Skeletal muscle tissue (tissue), 4 donors: Measurements from ENCODE around the gene LMF1. TPM values are rescaled to one million over a fixed set of nuclear protein-coding genes. Genes with fewer than 3 reads are reported as not detected.
"Not testable (repeated sequence)": the region's sequence is repeated elsewhere in the genome, so short reads cannot be mapped to it uniquely, and the experiment has no call there.

Experiments
- H3K27ac ChIP-seq: one replicate; pipeline ENCODE4 v1.7.0; 2013; ENCODE audit warnings: mild to moderate bottlenecking, low read depth, low read length, inconsistent platforms
- H3K27me3 ChIP-seq, 3 donors: one replicate each; pipeline ENCODE4 v1.7.0; 2013; ENCODE audit warnings: low read length in 3 of 3; ENCODE audit not compliant: control insufficient read depth in 3 of 3, insufficient read depth in 3 of 3
- H3K36me3 ChIP-seq, 3 donors: one replicate each; pipeline ENCODE4 v1.7.0; 2013; ENCODE audit warnings: low read length in 3 of 3; ENCODE audit not compliant: control insufficient read depth in 3 of 3, insufficient read depth in 3 of 3
- H3K4me1 ChIP-seq, 3 donors: one replicate each; pipeline ENCODE4 v1.7.0; 2013; ENCODE audit warnings: low read length in 3 of 3, mild to moderate bottlenecking in 3 of 3; ENCODE audit not compliant: control insufficient read depth in 3 of 3, insufficient read depth in 3 of 3
- H3K4me3 ChIP-seq, 3 donors: one replicate each; pipeline ENCODE4 v1.7.0; 2013; ENCODE audit warnings: low read length in 3 of 3
- H3K9ac ChIP-seq, 3 donors: one replicate each; pipeline ENCODE4 v1.7.0; 2013; ENCODE audit warnings: low read length in 3 of 3, mild to moderate bottlenecking in 3 of 3, moderate library complexity in 2 of 3, low read depth in 1 of 3
- H3K9me3 ChIP-seq, 3 donors: one replicate each; pipeline ENCODE4 v1.7.0; 2013; ENCODE audit warnings: low read length in 3 of 3; ENCODE audit not compliant: control insufficient read depth in 3 of 3
- total RNA-seq: library from RNA; depleted of rRNA; stranded (reverse); fragments of >200 nt; gene quantifications from one replicate; pipeline ENCODE4 v1.2.3, GENCODE V29; 2014
- donor health status: Osteomylitis.

LMF1 gene
- total RNA-seq, 1 donor from 2014 or later = 6.8 TPM

DNA sequence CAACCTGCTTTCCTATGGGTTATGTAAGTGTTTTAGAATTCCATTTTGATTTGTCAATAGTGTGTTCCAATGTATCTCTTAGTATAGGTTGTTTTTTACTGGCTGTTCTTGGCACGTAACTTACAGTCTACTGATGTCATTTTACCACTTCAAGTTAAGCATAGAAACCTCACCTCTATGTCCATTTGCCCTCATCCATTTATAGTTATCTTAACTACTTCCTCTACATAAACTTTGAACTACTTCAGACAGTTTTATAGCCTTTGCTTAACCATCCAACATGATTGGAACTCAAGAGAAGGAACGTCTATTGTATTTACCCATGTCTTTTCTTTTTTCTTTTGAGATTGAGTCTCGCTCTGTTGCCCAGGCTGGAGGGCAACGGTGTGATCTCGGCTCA is 105.8 kb downstream of the LMF1 start:
- no peak overlapping the region for H3K9ac ChIP-seq
- no peaks in the 10 kb centered on the region for H3K9me3 ChIP-seq
- H3K27ac ChIP-seq = no peak overlapping the region
- peaks cover 2 to 4% (median 4%) of the 10 kb centered on the region in 3 donors for H3K36me3 ChIP-seq
- H3K4me3 ChIP-seq = no peak overlapping the region
- no peaks in the 10 kb centered on the region for H3K27me3 ChIP-seq
- no peaks in the 10 kb centered on the region for H3K4me1 ChIP-seq

DNA sequence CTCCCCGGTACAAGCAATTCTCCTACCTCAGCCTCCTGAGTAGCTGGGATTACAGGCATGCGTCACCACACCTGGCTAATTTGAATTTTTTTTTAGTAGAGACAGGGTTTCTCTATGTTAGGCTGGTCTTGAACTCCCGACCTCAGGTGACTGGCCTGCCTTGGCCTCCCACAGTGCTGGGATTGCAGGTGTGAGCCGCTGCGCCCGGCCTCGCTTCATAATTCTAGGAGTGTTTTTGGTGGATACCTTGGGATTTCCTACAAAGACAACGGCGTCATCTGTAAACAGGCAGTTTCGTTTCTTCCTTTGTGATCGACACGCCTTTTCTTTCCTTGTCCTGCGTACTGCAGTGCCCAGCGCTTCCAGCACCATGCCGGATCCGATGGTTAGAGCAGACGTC is 109.3 kb downstream of the LMF1 start:
- no peaks in the 10 kb centered on the region for H3K4me1 ChIP-seq
- no peaks in the 10 kb centered on the region for H3K27me3 ChIP-seq
- H3K4me3 ChIP-seq = no peak overlapping the region
- H3K36me3 ChIP-seq = peaks cover 0 to 4% (median 1%) of the 10 kb centered on the region in 3 donors
- H3K9me3 ChIP-seq = no peaks in the 10 kb centered on the region
- no peak overlapping the region for H3K27ac ChIP-seq
- H3K9ac ChIP-seq = no peak overlapping the region

DNA sequence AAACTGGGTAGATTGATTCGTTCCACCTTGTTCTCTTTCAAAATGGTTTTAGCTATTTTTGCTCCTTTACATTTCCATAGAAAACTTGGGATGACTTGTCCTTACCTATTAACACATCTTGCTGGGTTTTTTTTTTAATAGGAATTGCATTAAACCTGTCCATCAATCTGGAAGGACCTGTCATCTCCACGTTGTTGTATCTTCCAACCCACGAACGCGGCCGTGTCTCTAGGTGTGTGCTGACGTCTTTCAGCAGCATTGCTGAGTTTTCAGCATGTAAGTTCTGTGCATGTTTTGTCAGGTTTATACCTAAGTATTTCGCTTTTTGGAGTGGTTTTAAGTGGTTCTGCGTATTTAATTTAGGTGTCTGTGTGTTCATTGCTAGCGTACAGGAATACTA is 109.9 kb downstream of the LMF1 start:
- Histone ChIP-seq H3K9me3 (no peaks in the 10 kb centered on the region), H3K9ac (no peak overlapping the region), H3K27me3 (no peaks in the 10 kb centered on the region), H3K4me1 (no peaks in the 10 kb centered on the region), H3K4me3 (no peak overlapping the region), H3K36me3 (no peaks in the 10 kb centered on the region), H3K27ac (no peak overlapping the region)

- H3K27ac ChIP-seq, H3K9me3 ChIP-seq: not testable (repeated sequence)
Measured at GRCh38 chr16:858971-859370, 111.8 kb downstream of the LMF1 start.

DNA sequence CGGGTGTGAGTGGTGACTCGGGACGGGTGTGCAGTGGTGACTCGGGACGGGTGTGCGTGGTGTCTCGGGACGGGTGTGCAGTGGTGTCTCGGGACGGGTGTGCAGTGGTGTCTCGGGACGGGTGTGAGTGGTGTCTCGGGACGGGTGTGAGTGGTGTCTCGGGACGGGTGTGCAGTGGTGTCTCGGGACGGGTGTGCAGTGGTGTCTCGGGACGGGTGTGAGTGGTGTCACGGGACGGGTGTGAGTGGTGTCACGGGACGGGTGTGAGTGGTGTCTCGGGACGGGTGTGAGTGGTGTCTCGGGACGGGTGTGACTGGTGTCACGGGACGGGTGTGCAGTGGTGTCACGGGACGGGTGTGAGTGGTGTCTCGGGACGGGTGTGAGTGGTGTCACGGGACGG is 112.3 kb downstream of the LMF1 start:
- H3K36me3 ChIP-seq, H3K9me3 ChIP-seq, H3K27ac ChIP-seq, H3K4me1 ChIP-seq, H3K4me3 ChIP-seq, H3K9ac ChIP-seq, H3K27me3 ChIP-seq: not testable (repeated sequence)

More at GRCh38 chr16:858971-859370, 111.8 kb downstream of the LMF1 start:
- not testable (repeated sequence) for H3K4me3 ChIP-seq, H3K27me3 ChIP-seq, H3K9ac ChIP-seq, H3K36me3 ChIP-seq, H3K4me1 ChIP-seq

DNA sequence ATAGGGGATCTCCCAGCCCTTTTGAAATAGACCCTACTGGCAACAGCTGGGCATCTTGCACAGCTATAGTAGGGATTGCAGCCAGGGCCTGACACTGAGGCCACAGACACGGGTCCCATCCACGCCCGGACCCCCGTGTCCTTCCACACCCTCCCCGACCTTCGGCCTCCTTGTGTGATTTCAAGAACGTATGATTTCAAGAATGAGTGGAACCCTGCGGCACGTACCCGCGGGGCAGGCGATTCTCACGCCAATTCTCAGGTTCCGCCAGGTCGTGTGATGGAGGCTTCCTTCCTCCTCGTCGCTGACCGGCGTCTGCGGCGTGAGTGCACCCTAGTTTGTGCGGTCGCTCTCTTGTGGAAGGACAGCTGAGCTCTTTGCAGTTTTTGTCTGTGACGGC is 114.0 kb downstream of the LMF1 start:
- Histone ChIP-seq H3K27me3 (no peaks in the 10 kb centered on the region), H3K27ac (no peak overlapping the region), H3K36me3 (no peaks in the 10 kb centered on the region), H3K9me3 (no peaks in the 10 kb centered on the region), H3K9ac (no peak overlapping the region), H3K4me1 (no peaks in the 10 kb centered on the region), H3K4me3 (no peak overlapping the region)

DNA sequence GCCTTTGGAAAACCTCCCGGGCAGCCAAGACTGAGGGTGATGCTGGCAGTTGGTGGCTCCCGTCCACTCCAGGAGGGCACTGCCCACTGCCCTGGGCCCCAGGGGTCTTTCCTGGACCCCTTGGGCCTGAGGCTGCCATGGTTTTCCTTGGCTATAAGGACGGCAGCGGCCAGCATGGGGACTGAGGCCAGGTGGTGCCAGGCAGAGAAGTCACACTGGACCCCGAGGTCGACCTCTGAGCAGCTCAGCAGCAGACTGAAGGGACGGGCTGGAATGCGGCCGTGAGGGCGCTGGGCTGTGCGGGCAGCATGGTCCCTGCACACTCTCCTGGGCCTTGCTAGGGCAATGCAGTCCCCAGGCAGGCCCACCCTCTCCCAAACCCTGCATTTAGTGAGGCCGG is 114.7 kb downstream of the LMF1 start:
- H3K27me3 ChIP-seq = peaks cover 0 to 5% (median 4%) of the 10 kb centered on the region in 3 donors
- no peaks in the 10 kb centered on the region for H3K9me3 ChIP-seq
- H3K4me1 ChIP-seq = no peaks in the 10 kb centered on the region
- no peak overlapping the region for H3K27ac ChIP-seq
- no peak overlapping the region for H3K9ac ChIP-seq
- H3K4me3 ChIP-seq = no peak overlapping the region
- H3K36me3 ChIP-seq = no peaks in the 10 kb centered on the region

- H3K9me3 ChIP-seq = no peaks in the 10 kb centered on the region
- peaks cover 0 to 9% (median 7%) of the 10 kb centered on the region in 3 donors for H3K27me3 ChIP-seq
- no peaks in the 10 kb centered on the region for H3K4me1 ChIP-seq
- H3K36me3 ChIP-seq = no peaks in the 10 kb centered on the region
- no peak overlapping the region for H3K9ac ChIP-seq
- H3K27ac ChIP-seq = no peak overlapping the region
- H3K4me3 ChIP-seq = no peak overlapping the region
Measured at GRCh38 chr16:855471-855870, 115.3 kb downstream of the LMF1 start.

DNA sequence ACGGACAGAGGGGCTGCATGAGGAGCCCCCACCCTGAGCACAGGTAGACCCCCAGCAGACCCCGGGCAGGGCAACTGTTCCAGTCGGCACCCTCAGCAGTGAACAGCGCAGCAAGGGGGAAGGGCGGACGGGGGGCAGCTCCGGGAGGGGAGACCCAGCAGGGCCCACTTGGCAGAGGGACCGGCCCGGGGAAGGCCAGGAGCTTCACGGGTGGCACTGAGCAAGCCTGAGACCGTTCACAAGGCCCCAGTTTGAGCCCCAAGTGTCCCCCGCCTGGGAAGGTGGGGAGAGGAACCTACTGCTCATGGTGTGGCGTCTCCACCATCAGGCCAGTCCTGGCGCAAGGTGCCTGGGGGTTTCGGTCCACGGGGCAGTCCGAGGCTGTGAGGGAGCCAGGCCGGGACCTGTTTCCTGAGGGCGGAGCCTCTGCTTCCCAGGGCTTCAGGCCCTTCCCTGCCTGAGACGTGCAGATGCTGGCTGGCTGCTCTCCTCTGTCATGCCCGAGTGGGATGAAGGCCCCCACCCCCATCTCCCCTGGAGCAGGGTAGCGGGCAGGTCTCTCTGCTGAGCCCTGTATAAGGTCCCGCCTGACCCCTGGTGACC is 115.9 kb downstream of the LMF1 start:
- Histone ChIP-seq H3K27me3 (peaks cover 0 to 14% (median 7%) of the 10 kb centered on the region in 3 donors), H3K36me3 (no peaks in the 10 kb centered on the region), H3K9me3 (no peaks in the 10 kb centered on the region), H3K9ac (no peak overlapping the region), H3K4me1 (no peaks in the 10 kb centered on the region), H3K27ac (no peak overlapping the region), H3K4me3 (no peak overlapping the region)

DNA sequence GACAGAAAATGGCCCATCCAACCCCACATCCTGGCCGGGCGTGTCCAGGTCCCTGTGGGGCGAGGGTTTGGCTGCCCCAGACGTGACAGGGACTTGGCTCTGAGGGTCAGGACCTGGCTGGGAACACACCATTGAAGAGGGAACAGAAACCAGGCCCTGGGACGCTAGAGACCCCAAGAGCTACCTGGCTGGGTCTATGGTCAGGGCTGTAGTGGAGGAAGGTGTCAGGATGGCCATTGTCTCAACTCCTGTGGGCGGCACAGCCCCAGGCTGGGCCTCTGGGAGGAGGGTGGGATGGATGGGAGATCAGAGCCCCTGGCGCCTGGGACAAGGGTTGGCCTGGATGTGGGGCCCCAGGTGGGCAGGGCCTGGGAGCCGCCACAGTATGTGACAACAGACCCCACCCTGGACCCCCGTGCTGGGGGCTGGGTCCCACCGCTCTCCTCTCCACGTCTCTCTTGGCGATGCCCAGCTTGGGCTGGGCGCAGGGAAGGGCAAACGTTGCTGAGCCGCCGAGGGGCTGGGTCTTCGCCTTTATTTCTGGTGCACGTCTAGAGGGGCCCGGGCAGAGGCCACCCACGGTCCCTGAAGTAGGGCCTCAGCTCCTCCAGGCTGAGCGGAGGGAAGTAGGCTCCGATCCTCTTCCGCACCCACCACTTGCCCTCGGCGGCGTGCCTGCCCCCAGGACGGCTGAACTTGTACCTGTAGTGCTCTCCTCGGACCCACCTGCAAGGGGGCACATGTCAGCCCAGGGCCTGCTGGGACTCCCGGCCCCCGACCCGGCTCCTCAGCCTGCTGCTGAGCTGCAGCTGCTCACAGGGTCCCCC is 116.6 kb downstream of the LMF1 start:
- H3K27me3 ChIP-seq = peaks cover 0 to 15% (median 7%) of the 10 kb centered on the region in 3 donors
- H3K4me3 ChIP-seq = no peak overlapping the region
- H3K9ac ChIP-seq = no peak overlapping the region
- H3K9me3 ChIP-seq = no peaks in the 10 kb centered on the region
- H3K4me1 ChIP-seq = no peaks in the 10 kb centered on the region
- H3K36me3 ChIP-seq = no peaks in the 10 kb centered on the region
- H3K27ac ChIP-seq = no peak overlapping the region
